ENCODE measurements around the gene CTIF. TPM values are rescaled to one million over a fixed set of nuclear protein-coding genes. Genes with fewer than 3 reads are reported as not detected.

Gene CTIF
- polyA plus RNA-seq, 3 donors, result 0.38 to 8.7 (median 1.2) TPM

GRCh38 chr18:48858676-48859075 lies 319.8 kb downstream of the CTIF start:
- Histone ChIP-seq H3K4me2 (replicated peaks; ENCODE audit: extremely low read depth, low read length, poor library complexity, severe bottlenecking) (no peak overlapping the region), H3K79me2 (ENCODE audit: insufficient read depth, low read length) (no peaks in the 10 kb centered on the region), H4K20me1 (ENCODE audit: insufficient read depth, low read length) (no peaks in the 10 kb centered on the region), H2AFZ (ENCODE audit: insufficient read depth, low read depth, low read length, poor library complexity, severe bottlenecking) (no peak overlapping the region), H3K27me3 (ENCODE audit: control insufficient read depth in 2 of 2, insufficient read depth in 2 of 2, low read length in 2 of 2) (no peaks in the 10 kb centered on the region), H3K4me3 (replicated peaks in 1 of 3; ENCODE audit: low read depth in 2 of 3, low read length in 3 of 3) (no peak overlapping the region), H3K9ac (ENCODE audit: insufficient read depth, low read length, poor library complexity, severe bottlenecking) (no peak overlapping the region), H3K4me1 (ENCODE audit: control insufficient read depth in 1 of 2, insufficient read depth in 2 of 2, low read length in 2 of 2) (peaks cover 11 to 20% of the 10 kb centered on the region in 2 donors), H3K9me3 (replicated peaks in 1 of 2; ENCODE audit: control insufficient read depth in 1 of 2, insufficient read depth in 1 of 2, low read length in 2 of 2) (no peaks in the 10 kb centered on the region), H3K36me3 (replicated peaks in 1 of 2; ENCODE audit: control insufficient read depth in 1 of 2, insufficient read depth in 2 of 2, low read length in 2 of 2) (peaks cover 0 to 10% of the 10 kb centered on the region in 2 donors), H3K27ac (ENCODE audit: low read depth in 1 of 2, low read length in 2 of 2) (no peak overlapping the region)
- WGBS (ENCODE audit: insufficient coverage), result 93% methylated on average over 3 of the region's 4 CpGs
- peak overlapping the region in 1 of 7 donors; percentile 57 for H3K27ac Mint-ChIP-seq
- H3K4me3 Mint-ChIP-seq, result no peak overlapping the region
- no peak for DNase-seq
- peaks cover 26% of the 10 kb centered on the region for H3K4me1 Mint-ChIP-seq
- peaks cover 33 to 46% of the 10 kb centered on the region in 2 donors for H3K36me3 Mint-ChIP-seq
- peaks cover 0 to 2% (median 2%) of the 10 kb centered on the region in 3 donors for H3K27me3 Mint-ChIP-seq (ENCODE audit: low read depth in 3 of 3)
- intact Hi-C loops (cut with micrococcal nuclease), result no loop called here
- TF ChIP-seq, protein P1, sequence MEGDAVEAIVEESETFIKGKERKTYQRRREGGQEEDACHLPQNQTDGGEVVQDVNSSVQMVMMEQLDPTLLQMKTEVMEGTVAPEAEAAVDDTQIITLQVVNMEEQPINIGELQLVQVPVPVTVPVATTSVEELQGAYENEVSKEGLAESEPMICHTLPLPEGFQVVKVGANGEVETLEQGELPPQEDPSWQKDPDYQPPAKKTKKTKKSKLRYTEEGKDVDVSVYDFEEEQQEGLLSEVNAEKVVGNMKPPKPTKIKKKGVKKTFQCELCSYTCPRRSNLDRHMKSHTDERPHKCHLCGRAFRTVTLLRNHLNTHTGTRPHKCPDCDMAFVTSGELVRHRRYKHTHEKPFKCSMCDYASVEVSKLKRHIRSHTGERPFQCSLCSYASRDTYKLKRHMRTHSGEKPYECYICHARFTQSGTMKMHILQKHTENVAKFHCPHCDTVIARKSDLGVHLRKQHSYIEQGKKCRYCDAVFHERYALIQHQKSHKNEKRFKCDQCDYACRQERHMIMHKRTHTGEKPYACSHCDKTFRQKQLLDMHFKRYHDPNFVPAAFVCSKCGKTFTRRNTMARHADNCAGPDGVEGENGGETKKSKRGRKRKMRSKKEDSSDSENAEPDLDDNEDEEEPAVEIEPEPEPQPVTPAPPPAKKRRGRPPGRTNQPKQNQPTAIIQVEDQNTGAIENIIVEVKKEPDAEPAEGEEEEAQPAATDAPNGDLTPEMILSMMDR (IDR thresholded peaks at IDR 0.05), result no peak
- peaks cover 0 to 4% (median 0%) of the 10 kb centered on the region in 7 donors for H3K9me3 Mint-ChIP-seq

DNA sequence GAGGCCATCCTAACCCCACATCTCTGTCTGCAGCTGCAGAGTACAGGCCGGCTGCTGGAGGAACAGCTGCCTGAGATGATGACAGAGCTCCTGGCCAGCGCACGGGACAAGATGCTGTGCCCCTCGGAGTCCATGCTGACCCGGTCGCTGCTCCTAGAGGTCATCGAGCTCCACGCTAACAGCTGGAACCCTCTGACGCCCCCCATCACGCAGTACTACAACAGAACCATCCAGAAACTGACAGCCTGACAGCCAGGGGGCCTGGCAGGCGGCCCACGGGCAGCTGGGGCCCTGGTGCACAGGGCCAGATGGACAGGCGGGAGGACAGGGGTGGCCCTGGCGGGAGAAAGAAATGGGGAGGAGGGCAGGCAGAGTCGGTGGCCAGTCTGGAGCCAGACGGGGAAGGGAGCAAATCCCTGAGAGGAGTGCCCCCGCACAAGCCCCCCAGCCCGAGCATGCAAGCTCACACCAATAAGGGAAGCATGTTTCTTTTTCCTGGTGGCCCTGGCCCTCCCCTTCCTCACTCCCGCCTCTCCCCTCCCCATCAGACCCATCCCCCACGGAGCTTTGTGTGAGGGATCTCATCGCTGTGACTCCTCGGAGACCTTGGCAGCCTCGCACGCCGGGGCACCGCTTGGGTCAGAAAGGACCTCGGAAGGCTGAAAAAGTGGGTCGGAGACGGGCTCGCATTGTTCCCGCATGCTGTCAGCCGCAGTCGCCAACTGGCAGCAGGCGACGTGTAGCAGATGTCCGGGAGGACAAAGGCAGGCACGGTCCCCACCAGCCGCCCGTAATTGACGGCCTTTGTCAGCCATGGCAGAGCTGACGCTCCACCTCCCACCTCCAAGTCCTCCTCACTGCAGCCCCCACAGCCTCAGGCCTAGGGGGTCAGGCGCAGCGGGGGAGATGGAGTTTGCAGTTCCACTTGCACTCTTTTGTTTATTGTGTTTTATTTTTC lies 320.8 kb downstream of the CTIF start:
- no peak overlapping the region for H3K27ac ChIP-seq (ENCODE audit: low read depth in 1 of 2, low read length in 2 of 2)
- peaks cover 31 to 43% of the 10 kb centered on the region in 2 donors for H3K36me3 Mint-ChIP-seq
- H3K4me3 Mint-ChIP-seq, result no peak overlapping the region
- no peak overlapping the region for H3K4me3 ChIP-seq (replicated peaks in 1 of 3; ENCODE audit: low read depth in 2 of 3, low read length in 3 of 3)
- no peaks in the 10 kb centered on the region for H3K79me2 ChIP-seq (ENCODE audit: insufficient read depth, low read length)
- H4K20me1 ChIP-seq (ENCODE audit: insufficient read depth, low read length), result no peaks in the 10 kb centered on the region
- WGBS (ENCODE audit: insufficient coverage), result 96% methylated on average over 29 of the region's 43 CpGs
- H3K27ac Mint-ChIP-seq, result peak overlapping the region in 1 of 7 donors; percentile 68
- peaks cover 11 to 20% of the 10 kb centered on the region in 2 donors for H3K4me1 ChIP-seq (ENCODE audit: control insufficient read depth in 1 of 2, insufficient read depth in 2 of 2, low read length in 2 of 2)
- H3K27me3 ChIP-seq (ENCODE audit: control insufficient read depth in 2 of 2, insufficient read depth in 2 of 2, low read length in 2 of 2), result no peaks in the 10 kb centered on the region
- peaks cover 0 to 10% of the 10 kb centered on the region in 2 donors for H3K36me3 ChIP-seq (replicated peaks in 1 of 2; ENCODE audit: control insufficient read depth in 1 of 2, insufficient read depth in 2 of 2, low read length in 2 of 2)
- no peaks in the 10 kb centered on the region for H3K9me3 ChIP-seq (replicated peaks in 1 of 2; ENCODE audit: control insufficient read depth in 1 of 2, insufficient read depth in 1 of 2, low read length in 2 of 2)
- peaks cover 0 to 4% (median 0%) of the 10 kb centered on the region in 7 donors for H3K9me3 Mint-ChIP-seq
- H3K27me3 Mint-ChIP-seq (ENCODE audit: low read depth in 3 of 3), result peaks cover 0 to 2% (median 2%) of the 10 kb centered on the region in 3 donors
- DNase-seq, result no peak
- H2AFZ ChIP-seq (ENCODE audit: insufficient read depth, low read depth, low read length, poor library complexity, severe bottlenecking), result no peak overlapping the region
- no peak overlapping the region for H3K4me2 ChIP-seq (replicated peaks; ENCODE audit: extremely low read depth, low read length, poor library complexity, severe bottlenecking)
- H3K9ac ChIP-seq (ENCODE audit: insufficient read depth, low read length, poor library complexity, severe bottlenecking), result no peak overlapping the region
- TF ChIP-seq, protein P1 (IDR thresholded peaks at IDR 0.05), result no peak
- H3K4me1 Mint-ChIP-seq, result peaks cover 27% of the 10 kb centered on the region
- intact Hi-C loops (cut with micrococcal nuclease), result no loop called here
